HepG2 (cell line): ENCODE measurements around the gene PYGL. TPM values are rescaled to one million over a fixed set of nuclear protein-coding genes. Genes with fewer than 3 reads are reported as not detected.

Source experiments
- HNF4A ChIP-seq: sonication (generic); formaldehyde crosslinking; IDR thresholded peaks from 2 replicates; pipeline ENCODE4 v1.4.0; 2020; ENCODE audit warnings: missing genetic modification reagents
- NR2C2 ChIP-seq: sonication (generic); formaldehyde crosslinking; IDR thresholded peaks from 2 replicates; pipeline ENCODE4 v1.4.0; 2020; ENCODE audit warnings: missing genetic modification reagents, mild to moderate bottlenecking, moderate library complexity, borderline replicate concordance
- SP140L ChIP-seq: sonication (generic); formaldehyde crosslinking; IDR thresholded peaks from 2 replicates; pipeline ENCODE4 v1.4.0; 2020; ENCODE audit warnings: missing genetic modification reagents, borderline replicate concordance
- THAP11 ChIP-seq: IDR thresholded peaks from 2 replicates; pipeline ENCODE4 v1.6.1; 2016; ENCODE audit warnings: missing biosample characterization, missing genetic modification reagents
- ZBTB7A ChIP-seq: sonication (generic); formaldehyde crosslinking; IDR thresholded peaks from 2 replicates; pipeline ENCODE4 v1.8.0; 2022; ENCODE audit warnings: mild to moderate bottlenecking, missing genetic modification reagents
- ZNF274 ChIP-seq: sonication (generic); formaldehyde crosslinking; IDR thresholded peaks from 2 replicates; pipeline ENCODE4 v1.5.1; 2020; ENCODE audit warnings: mild to moderate bottlenecking, missing genetic modification reagents
- ZNF331 ChIP-seq: sonication (generic); formaldehyde crosslinking; IDR thresholded peaks from 2 replicates; pipeline ENCODE4 v1.4.0; 2020; ENCODE audit warnings: missing genetic modification reagents
- polyA plus RNA-seq, 8 experiments: library from polyadenylated mRNA; depleted of rRNA in 3 of 8; stranded (reverse) in 7 of 8; unstranded in 1 of 8; fragments of >200 nt; fragmentation: Illumina TruSeq in 4 of 8; extraction: Trizol in 4 of 8; gene quantifications; 2 replicates each; pipeline versions ENCODE4 v1.2.1 to v1.2.3, GENCODE V29; 2011 to 2016; ENCODE audit warnings: low read depth in 4 of 8, missing spikeins in 1 of 8, mixed read lengths in 1 of 8; ENCODE audit not compliant: insufficient read depth in 1 of 8
- total RNA-seq, 5 experiments: library from RNA; depleted of rRNA; stranded (reverse); fragments of >200 nt; fragmentation: Illumina TruSeq; extraction: Trizol; gene quantifications; 2 replicates each; pipeline ENCODE4 v1.2.3, GENCODE V29; 2016; ENCODE audit warnings: low read depth in 1 of 5
- TF ChIP-seq, protein P1 (sequence below): sonication (generic); formaldehyde crosslinking; IDR thresholded peaks from 2 replicates; pipeline ENCODE4 v1.4.0; 2020; ENCODE audit warnings: mild to moderate bottlenecking, missing genetic modification reagents, borderline replicate concordance
- TF ChIP-seq, protein P2 (sequence below): sonication (generic); formaldehyde crosslinking; IDR thresholded peaks from 2 replicates; pipeline ENCODE4 v1.9.0; 2021; ENCODE audit warnings: mild to moderate bottlenecking, missing genetic modification reagents
- TF ChIP-seq, protein P3 (sequence below): sonication (generic); formaldehyde crosslinking; IDR thresholded peaks from 2 replicates; pipeline ENCODE4 v1.8.0; 2022; ENCODE audit warnings: missing genetic modification reagents, mild to moderate bottlenecking, moderate library complexity, borderline replicate concordance
- TF ChIP-seq, protein P4 (sequence below): sonication (generic); formaldehyde crosslinking; IDR thresholded peaks from 2 replicates; pipeline ENCODE4 v1.8.0; 2022; ENCODE audit warnings: low read depth, missing genetic modification reagents
- TF ChIP-seq, protein P5 (sequence below): sonication (generic); formaldehyde crosslinking; IDR thresholded peaks from 2 replicates; pipeline ENCODE4 v1.4.0; 2020; ENCODE audit warnings: mild to moderate bottlenecking, missing genetic modification reagents

PYGL gene
- total and polyA plus RNA-seq, 2 of the 13 experiments (the other 11 are each of a cell fraction or from before 2014, with no cell fraction given): 98.4 to 110 TPM

DNA sequence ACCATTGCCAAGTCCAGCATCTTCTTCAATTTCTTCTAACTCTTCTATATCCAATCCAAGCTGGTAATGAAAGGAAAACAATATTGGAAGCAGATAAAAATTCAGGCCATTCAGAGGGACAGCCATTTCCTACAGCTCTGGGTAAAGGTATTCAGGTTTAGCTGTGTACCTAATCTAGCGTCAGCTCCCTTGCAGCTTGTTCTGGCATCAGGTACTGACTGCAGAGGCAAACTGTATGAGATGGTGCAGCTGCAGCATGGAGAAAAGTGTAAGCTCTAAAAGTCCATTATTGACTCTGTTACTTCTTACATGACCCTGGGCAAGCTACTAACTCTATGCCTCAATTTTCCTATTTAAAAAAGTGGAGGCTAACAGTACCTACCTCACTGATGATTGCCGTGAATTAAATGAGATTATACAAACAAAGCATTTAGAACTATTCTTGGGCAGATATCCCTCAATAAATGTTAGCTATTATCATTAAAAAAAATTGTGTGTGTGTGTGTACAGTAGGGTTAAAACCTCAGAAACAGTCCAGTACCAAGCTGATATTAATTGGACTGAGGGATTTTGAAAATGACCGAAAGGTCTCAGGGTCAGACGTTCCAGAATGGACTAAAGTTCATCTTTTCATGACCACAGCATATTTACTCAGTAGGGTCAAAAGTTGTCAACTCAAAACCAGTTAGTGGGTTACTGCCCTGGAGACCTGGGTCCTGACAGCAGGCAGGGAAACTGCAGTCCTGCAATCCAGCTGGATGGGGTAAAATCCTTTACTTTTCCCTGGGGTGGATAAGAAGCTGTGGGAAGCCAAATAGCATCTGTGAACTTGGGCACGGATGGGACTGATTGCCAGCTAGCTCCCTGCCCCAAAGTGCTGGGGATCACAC, 8.9 kb downstream of the PYGL start (continued):
- peak; percentile 93; the same call in 1 of the 2 replicates for TF ChIP-seq ZNF331 (CRISPR knock-in tag)
- TF ChIP-seq, protein P1, sequence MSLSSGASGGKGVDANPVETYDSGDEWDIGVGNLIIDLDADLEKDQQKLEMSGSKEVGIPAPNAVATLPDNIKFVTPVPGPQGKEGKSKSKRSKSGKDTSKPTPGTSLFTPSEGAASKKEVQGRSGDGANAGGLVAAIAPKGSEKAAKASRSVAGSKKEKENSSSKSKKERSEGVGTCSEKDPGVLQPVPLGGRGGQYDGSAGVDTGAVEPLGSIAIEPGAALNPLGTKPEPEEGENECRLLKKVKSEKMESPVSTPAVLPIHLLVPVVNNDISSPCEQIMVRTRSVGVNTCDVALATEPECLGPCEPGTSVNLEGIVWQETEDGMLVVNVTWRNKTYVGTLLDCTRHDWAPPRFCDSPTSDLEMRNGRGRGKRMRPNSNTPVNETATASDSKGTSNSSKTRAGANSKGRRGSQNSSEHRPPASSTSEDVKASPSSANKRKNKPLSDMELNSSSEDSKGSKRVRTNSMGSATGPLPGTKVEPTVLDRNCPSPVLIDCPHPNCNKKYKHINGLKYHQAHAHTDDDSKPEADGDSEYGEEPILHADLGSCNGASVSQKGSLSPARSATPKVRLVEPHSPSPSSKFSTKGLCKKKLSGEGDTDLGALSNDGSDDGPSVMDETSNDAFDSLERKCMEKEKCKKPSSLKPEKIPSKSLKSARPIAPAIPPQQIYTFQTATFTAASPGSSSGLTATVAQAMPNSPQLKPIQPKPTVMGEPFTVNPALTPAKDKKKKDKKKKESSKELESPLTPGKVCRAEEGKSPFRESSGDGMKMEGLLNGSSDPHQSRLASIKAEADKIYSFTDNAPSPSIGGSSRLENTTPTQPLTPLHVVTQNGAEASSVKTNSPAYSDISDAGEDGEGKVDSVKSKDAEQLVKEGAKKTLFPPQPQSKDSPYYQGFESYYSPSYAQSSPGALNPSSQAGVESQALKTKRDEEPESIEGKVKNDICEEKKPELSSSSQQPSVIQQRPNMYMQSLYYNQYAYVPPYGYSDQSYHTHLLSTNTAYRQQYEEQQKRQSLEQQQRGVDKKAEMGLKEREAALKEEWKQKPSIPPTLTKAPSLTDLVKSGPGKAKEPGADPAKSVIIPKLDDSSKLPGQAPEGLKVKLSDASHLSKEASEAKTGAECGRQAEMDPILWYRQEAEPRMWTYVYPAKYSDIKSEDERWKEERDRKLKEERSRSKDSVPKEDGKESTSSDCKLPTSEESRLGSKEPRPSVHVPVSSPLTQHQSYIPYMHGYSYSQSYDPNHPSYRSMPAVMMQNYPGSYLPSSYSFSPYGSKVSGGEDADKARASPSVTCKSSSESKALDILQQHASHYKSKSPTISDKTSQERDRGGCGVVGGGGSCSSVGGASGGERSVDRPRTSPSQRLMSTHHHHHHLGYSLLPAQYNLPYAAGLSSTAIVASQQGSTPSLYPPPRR (CRISPR knock-in tag): peak; percentile 78
- TF ChIP-seq NR2C2: peak; percentile 89
- TF ChIP-seq, protein P2, sequence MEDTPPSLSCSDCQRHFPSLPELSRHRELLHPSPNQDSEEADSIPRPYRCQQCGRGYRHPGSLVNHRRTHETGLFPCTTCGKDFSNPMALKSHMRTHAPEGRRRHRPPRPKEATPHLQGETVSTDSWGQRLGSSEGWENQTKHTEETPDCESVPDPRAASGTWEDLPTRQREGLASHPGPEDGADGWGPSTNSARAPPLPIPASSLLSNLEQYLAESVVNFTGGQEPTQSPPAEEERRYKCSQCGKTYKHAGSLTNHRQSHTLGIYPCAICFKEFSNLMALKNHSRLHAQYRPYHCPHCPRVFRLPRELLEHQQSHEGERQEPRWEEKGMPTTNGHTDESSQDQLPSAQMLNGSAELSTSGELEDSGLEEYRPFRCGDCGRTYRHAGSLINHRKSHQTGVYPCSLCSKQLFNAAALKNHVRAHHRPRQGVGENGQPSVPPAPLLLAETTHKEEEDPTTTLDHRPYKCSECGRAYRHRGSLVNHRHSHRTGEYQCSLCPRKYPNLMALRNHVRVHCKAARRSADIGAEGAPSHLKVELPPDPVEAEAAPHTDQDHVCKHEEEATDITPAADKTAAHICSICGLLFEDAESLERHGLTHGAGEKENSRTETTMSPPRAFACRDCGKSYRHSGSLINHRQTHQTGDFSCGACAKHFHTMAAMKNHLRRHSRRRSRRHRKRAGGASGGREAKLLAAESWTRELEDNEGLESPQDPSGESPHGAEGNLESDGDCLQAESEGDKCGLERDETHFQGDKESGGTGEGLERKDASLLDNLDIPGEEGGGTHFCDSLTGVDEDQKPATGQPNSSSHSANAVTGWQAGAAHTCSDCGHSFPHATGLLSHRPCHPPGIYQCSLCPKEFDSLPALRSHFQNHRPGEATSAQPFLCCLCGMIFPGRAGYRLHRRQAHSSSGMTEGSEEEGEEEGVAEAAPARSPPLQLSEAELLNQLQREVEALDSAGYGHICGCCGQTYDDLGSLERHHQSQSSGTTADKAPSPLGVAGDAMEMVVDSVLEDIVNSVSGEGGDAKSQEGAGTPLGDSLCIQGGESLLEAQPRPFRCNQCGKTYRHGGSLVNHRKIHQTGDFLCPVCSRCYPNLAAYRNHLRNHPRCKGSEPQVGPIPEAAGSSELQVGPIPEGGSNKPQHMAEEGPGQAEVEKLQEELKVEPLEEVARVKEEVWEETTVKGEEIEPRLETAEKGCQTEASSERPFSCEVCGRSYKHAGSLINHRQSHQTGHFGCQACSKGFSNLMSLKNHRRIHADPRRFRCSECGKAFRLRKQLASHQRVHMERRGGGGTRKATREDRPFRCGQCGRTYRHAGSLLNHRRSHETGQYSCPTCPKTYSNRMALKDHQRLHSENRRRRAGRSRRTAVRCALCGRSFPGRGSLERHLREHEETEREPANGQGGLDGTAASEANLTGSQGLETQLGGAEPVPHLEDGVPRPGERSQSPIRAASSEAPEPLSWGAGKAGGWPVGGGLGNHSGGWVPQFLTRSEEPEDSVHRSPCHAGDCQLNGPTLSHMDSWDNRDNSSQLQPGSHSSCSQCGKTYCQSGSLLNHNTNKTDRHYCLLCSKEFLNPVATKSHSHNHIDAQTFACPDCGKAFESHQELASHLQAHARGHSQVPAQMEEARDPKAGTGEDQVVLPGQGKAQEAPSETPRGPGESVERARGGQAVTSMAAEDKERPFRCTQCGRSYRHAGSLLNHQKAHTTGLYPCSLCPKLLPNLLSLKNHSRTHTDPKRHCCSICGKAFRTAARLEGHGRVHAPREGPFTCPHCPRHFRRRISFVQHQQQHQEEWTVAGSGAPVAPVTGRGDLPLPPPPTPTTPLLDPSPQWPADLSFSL (CRISPR knock-in tag): no peak
- TF ChIP-seq, protein P3, sequence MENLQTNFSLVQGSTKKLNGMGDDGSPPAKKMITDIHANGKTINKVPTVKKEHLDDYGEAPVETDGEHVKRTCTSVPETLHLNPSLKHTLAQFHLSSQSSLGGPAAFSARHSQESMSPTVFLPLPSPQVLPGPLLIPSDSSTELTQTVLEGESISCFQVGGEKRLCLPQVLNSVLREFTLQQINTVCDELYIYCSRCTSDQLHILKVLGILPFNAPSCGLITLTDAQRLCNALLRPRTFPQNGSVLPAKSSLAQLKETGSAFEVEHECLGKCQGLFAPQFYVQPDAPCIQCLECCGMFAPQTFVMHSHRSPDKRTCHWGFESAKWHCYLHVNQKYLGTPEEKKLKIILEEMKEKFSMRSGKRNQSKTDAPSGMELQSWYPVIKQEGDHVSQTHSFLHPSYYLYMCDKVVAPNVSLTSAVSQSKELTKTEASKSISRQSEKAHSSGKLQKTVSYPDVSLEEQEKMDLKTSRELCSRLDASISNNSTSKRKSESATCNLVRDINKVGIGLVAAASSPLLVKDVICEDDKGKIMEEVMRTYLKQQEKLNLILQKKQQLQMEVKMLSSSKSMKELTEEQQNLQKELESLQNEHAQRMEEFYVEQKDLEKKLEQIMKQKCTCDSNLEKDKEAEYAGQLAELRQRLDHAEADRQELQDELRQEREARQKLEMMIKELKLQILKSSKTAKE (CRISPR knock-in tag): peak; percentile 84
- TF ChIP-seq ZBTB7A (CRISPR knock-in tag): no peak
- TF ChIP-seq HNF4A: peak; percentile 97
- TF ChIP-seq, protein P4, sequence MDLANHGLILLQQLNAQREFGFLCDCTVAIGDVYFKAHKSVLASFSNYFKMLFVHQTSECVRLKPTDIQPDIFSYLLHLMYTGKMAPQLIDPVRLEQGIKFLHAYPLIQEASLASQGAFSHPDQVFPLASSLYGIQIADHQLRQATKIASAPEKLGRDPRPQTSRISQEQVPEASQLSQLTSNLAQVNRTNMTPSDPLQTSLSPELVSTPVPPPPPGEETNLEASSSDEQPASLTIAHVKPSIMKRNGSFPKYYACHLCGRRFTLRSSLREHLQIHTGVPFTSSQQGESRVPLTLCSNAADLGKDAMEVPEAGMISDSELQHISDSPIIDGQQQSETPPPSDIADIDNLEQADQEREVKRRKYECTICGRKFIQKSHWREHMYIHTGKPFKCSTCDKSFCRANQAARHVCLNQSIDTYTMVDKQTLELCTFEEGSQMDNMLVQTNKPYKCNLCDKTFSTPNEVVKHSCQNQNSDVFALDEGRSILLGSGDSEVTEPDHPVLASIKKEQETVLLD: no peak
- TF ChIP-seq THAP11: no peak; the same call in 1 of the 2 replicates
- TF ChIP-seq SP140L (CRISPR knock-in tag): no peak
- no peak for TF ChIP-seq ZNF274 (CRISPR knock-in tag)
- TF ChIP-seq, protein P5, sequence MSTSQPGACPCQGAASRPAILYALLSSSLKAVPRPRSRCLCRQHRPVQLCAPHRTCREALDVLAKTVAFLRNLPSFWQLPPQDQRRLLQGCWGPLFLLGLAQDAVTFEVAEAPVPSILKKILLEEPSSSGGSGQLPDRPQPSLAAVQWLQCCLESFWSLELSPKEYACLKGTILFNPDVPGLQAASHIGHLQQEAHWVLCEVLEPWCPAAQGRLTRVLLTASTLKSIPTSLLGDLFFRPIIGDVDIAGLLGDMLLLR: no peak
